K562 (cell line): Measurements from ENCODE around the gene CHN1. TPM values are rescaled to one million over a fixed set of nuclear protein-coding genes. Genes with fewer than 3 reads are reported as not detected.

Source experiments
- ATAC-seq: fragments of 200-7000 bp; cut with Tn5 transposase; 3 replicates; pipeline ENCODE4 v1.9.1; 2020; ENCODE audit warnings: moderate library complexity
- BruUV-seq: library from RNA; stranded (reverse); fragments of 400-500 nt; replicated peaks from 2 replicates; lab custom pipeline; 2021; lab: Mats Ljungman, UMichigan
- CTCF ChIA-PET: fragments of 300-600 bp; formaldehyde crosslinking; extraction: SDS; loops from one replicate; lab custom pipeline; 2021; ENCODE audit warnings: low intra/inter-chr PET ratio; lab: Yijun Ruan, JAX
- POLR2A ChIA-PET: fragments of 300-600, 350-650 bp; sonication (Branson Sonifier 250); formaldehyde crosslinking; extraction: SDS; loops from one replicate; lab custom pipeline; 2021; ENCODE audit warnings: antibody characterized with exemption, inconsistent platforms; lab: Yijun Ruan, JAX
- DNase-seq, 4 experiments: peaks; one replicate each; pipeline versions ENCODE4 v3.0.0 to v3.0.0-alpha.2; 2011 to 2018; ENCODE audit warnings: low spot score in 3 of 4, mixed read lengths in 3 of 4; ENCODE audit errors: extremely low read depth in 1 of 4
- FAIRE-seq: peaks from 2 replicates; lab custom pipeline; 2011; peaks lifted over from hg19 to GRCh38; lab: Jason Lieb, UNC
- H2AFZ ChIP-seq: 2 replicates; pipeline ENCODE4 v1.6.0; 2011; ENCODE audit warnings: low read depth, low read length, control low read depth, inconsistent platforms
- H3K27ac ChIP-seq: fragments of 200-600 bp; 3 replicates; pipeline ENCODE4 v1.8.0; 2011; ENCODE audit warnings: low read depth, mild to moderate bottlenecking, control low read depth, inconsistent platforms, low read length, moderate library complexity, mixed read lengths; ENCODE audit errors: extremely low read depth
- H3K27me3 ChIP-seq, 2 experiments: fragments of 300-600 bp in 1 of 2; 2 replicates in 1 of 2; 3 replicates in 1 of 2; pipeline versions ENCODE4 v1.6.0 to v1.8.0; 2011; ENCODE audit warnings: inconsistent platforms in 2 of 2, low read length in 2 of 2, mild to moderate bottlenecking in 1 of 2, mixed read lengths in 1 of 2, moderate library complexity in 1 of 2; ENCODE audit not compliant: control insufficient read depth in 2 of 2, insufficient read depth in 2 of 2
- H3K36me3 ChIP-seq: fragments of 300-600 bp; 3 replicates; pipeline ENCODE4 v1.8.0; 2011; ENCODE audit warnings: mild to moderate bottlenecking, low read length, inconsistent platforms; ENCODE audit not compliant: control insufficient read depth, insufficient read depth
- H3K4me1 ChIP-seq, 2 experiments: fragments of 200-600 bp in 1 of 2; replicated peaks in 1 of 2; 2 replicates in 1 of 2; 3 replicates in 1 of 2; pipeline versions ENCODE4 v1.5.1 to v1.8.0; 2011; ENCODE audit warnings: inconsistent platforms in 2 of 2, low read length in 2 of 2, mild to moderate bottlenecking in 1 of 2, mixed read lengths in 1 of 2, moderate library complexity in 1 of 2; ENCODE audit not compliant: control insufficient read depth in 2 of 2, insufficient read depth in 2 of 2
- H3K4me2 ChIP-seq: 2 replicates; pipeline ENCODE4 v1.6.1; 2011; ENCODE audit warnings: low read length, control low read depth, inconsistent platforms, mixed read lengths; ENCODE audit not compliant: insufficient read depth
- H3K4me3 ChIP-seq: fragments of 200-600 bp; sonication (generic), shearing (Covaris generic); 2 replicates; pipeline ENCODE4 v1.5.1; 2016; ENCODE audit warnings: control low read depth, inconsistent platforms
- H3K79me2 ChIP-seq: fragments of 200-600 bp; 3 replicates; pipeline ENCODE4 v1.8.0; 2011; ENCODE audit warnings: low read length, inconsistent platforms; ENCODE audit not compliant: control insufficient read depth, insufficient read depth
- H3K9ac ChIP-seq, 2 experiments: 2 replicates each; pipeline versions ENCODE4 v1.6.0 to v1.6.1; 2011; ENCODE audit warnings: low read depth in 2 of 2, low read length in 2 of 2, control low read depth in 1 of 2, inconsistent platforms in 1 of 2, mild to moderate bottlenecking in 1 of 2, mixed read lengths in 1 of 2; ENCODE audit not compliant: insufficient read depth in 1 of 2
- H3K9me1 ChIP-seq: one replicate; pipeline ENCODE4 v1.6.0; 2011; ENCODE audit warnings: inconsistent platforms, mild to moderate bottlenecking, low read length, moderate library complexity; ENCODE audit not compliant: control insufficient read depth, insufficient read depth
- H3K9me3 ChIP-seq: replicated peaks from 2 replicates; pipeline ENCODE4 v1.5.1; 2011; ENCODE audit warnings: low read depth, low read length, inconsistent platforms; ENCODE audit not compliant: control insufficient read depth, insufficient read depth
- H4K20me1 ChIP-seq: replicated peaks from 2 replicates; pipeline ENCODE4 v1.6.1; 2011; ENCODE audit warnings: low read length, inconsistent platforms, mixed read lengths; ENCODE audit not compliant: control insufficient read depth, insufficient read depth
- CREB1 ChIP-seq, 2 experiments: sonication (generic) in 1 of 2; formaldehyde crosslinking in 1 of 2; IDR thresholded peaks; 2 replicates each; pipeline versions ENCODE4 v1.6.1 to v1.8.0; 2012 to 2022; ENCODE audit warnings: inconsistent platforms in 1 of 2, mild to moderate bottlenecking in 1 of 2, missing genetic modification reagents in 1 of 2, moderate library complexity in 1 of 2
- CREBBP ChIP-seq: IDR thresholded peaks from one replicate; pipeline ENCODE4 v1.6.1; 2012; ENCODE audit warnings: low read depth, mild to moderate bottlenecking, control low read depth, inconsistent platforms, low read length
- GATAD2B ChIP-seq: fragments of 450-650 bp; IDR thresholded peaks from 2 replicates; pipeline ENCODE4 v1.6.1; 2017; ENCODE audit warnings: mild to moderate bottlenecking, borderline replicate concordance
- ILK ChIP-seq: fragments of 450-650 bp; IDR thresholded peaks from 2 replicates; pipeline ENCODE4 v1.6.1; 2016; ENCODE audit warnings: missing genetic modification characterization, low read depth, mild to moderate bottlenecking, missing compliant biosample characterization, moderate library complexity, borderline replicate concordance
- KAT7 ChIP-seq: sonication (generic); formaldehyde crosslinking; IDR thresholded peaks from 2 replicates; pipeline ENCODE4 v1.8.0; 2022; ENCODE audit warnings: missing genetic modification reagents, mild to moderate bottlenecking, borderline replicate concordance
- KAT8 ChIP-seq: fragments of 450-650 bp; IDR thresholded peaks from 2 replicates; pipeline ENCODE4 v1.6.1; 2016; ENCODE audit warnings: low read depth, mild to moderate bottlenecking
- LARP7 ChIP-seq: fragments of 450-650 bp; IDR thresholded peaks from 2 replicates; pipeline ENCODE4 v1.6.1; 2016
- NEUROD1 ChIP-seq: fragments of 150-350 bp; IDR thresholded peaks from 2 replicates; pipeline ENCODE4 v1.6.1; 2014; ENCODE audit warnings: borderline replicate concordance, low read length, low read depth; ENCODE audit not compliant: partially characterized antibody
- NFXL1 ChIP-seq: fragments of 450-650 bp; formaldehyde crosslinking; IDR thresholded peaks from 2 replicates; pipeline ENCODE4 v1.4.0; 2021; ENCODE audit warnings: mild to moderate bottlenecking
- NR2C1 ChIP-seq, 2 experiments: fragments of 450-650 bp; IDR thresholded peaks; 2 replicates each; pipeline ENCODE4 v1.6.1; 2017; ENCODE audit warnings: mild to moderate bottlenecking in 2 of 2, antibody characterized with exemption in 1 of 2, inconsistent platforms in 1 of 2, missing compliant biosample characterization in 1 of 2, missing genetic modification characterization in 1 of 2
- NR2F6 ChIP-seq: fragments of 450-650 bp; formaldehyde crosslinking; IDR thresholded peaks from 2 replicates; pipeline ENCODE4 v1.4.0; 2020; ENCODE audit warnings: mild to moderate bottlenecking
- SMAD1 ChIP-seq: fragments of 150-350 bp; IDR thresholded peaks from 2 replicates; pipeline ENCODE4 v1.6.1; 2014; ENCODE audit warnings: low read length, low read depth; ENCODE audit not compliant: partially characterized antibody
- SP2 ChIP-seq: IDR thresholded peaks from 2 replicates; pipeline ENCODE4 v1.6.1; 2011; ENCODE audit warnings: mild to moderate bottlenecking, low read depth, low read length, moderate library complexity; ENCODE audit not compliant: poor library complexity, severe bottlenecking; ENCODE audit errors: extremely low read depth
- STAT5B ChIP-seq: fragments of 250-450 bp; sonication (Bioruptor Pico); IDR thresholded peaks from 2 replicates; pipeline ENCODE4 v1.8.0; 2021; ENCODE audit warnings: mild to moderate bottlenecking, inconsistent platforms
- THRAP3 ChIP-seq: fragments of 450-650 bp; IDR thresholded peaks from 2 replicates; pipeline ENCODE4 v1.6.1; 2016; ENCODE audit warnings: mild to moderate bottlenecking, inconsistent platforms, borderline replicate concordance
- ZNF316 ChIP-seq: fragments of 450-650 bp; IDR thresholded peaks from 2 replicates; pipeline ENCODE4 v1.6.1; 2016
- ZNF354B ChIP-seq: fragments of 250-450 bp; sonication (Bioruptor Pico); IDR thresholded peaks from 2 replicates; pipeline ENCODE4 v1.4.0; 2020
- ZNF668 ChIP-seq: fragments of 250-450 bp; sonication (Bioruptor Pico); IDR thresholded peaks from 2 replicates; pipeline ENCODE4 v1.8.0; 2022; ENCODE audit warnings: mild to moderate bottlenecking, inconsistent platforms
- WGBS: fragments of 100-300 bp; shearing (Covaris generic); methylation state at CpG from one replicate; pipeline ENCODE4 v1.1.6; 2016; ENCODE audit warnings: low coverage, mixed read lengths; ENCODE audit not compliant: insufficient coverage; ENCODE audit errors: missing lambda C conversion rate; 5-methylcytosine and 5-hydroxymethylcytosine counted together
- in situ Hi-C: fragments of 300-500 bp; cut with MboI; formaldehyde crosslinking; loops from 4 replicates; pipeline ENCODE4 v1.15.0; 2018; ENCODE audit warnings: inconsistent platforms, mixed read lengths
- intact Hi-C: fragments of 100-400 bp; cut with micrococcal nuclease; formaldehyde crosslinking; loops from 2 replicates; pipeline ENCODE4 v1.14.2; 2022
- polyA plus RNA-seq, 8 experiments: library from polyadenylated mRNA; depleted of rRNA in 4 of 8; stranded (reverse) in 5 of 8; unstranded in 3 of 8; fragments of >200 nt; fragmentation: Nextera tagmentation in 2 of 8; fragmentation: Illumina TruSeq in 1 of 8; extraction: Ambion mirVana in 2 of 8; extraction: Trizol in 1 of 8; gene quantifications; 2 replicates each; pipeline versions ENCODE4 v1.2.1 to v1.2.3, GENCODE V29; 2011 to 2014; ENCODE audit warnings: inconsistent platforms in 1 of 8, missing spikeins in 1 of 8
- total RNA-seq, 7 experiments: library from RNA; depleted of rRNA in 6 of 7; stranded (reverse); fragments of >200 nt in 6 of 7; fragmentation: Illumina TruSeq in 2 of 7; extraction: Trizol in 2 of 7; gene quantifications; 2 replicates each; pipeline versions ENCODE4 v1.2.1 to v1.2.3, GENCODE V29; 2011 to 2021; ENCODE audit warnings: low replicate concordance in 1 of 7
- TF ChIP-seq, protein P1 (sequence below), 3 experiments: IDR thresholded peaks in 2 of 3; conservative IDR thresholded peaks in 1 of 3; 2 replicates each; pipeline ENCODE4 v1.5.1; 2011 to 2012; ENCODE audit warnings: low read length in 3 of 3, mild to moderate bottlenecking in 3 of 3, control low read depth in 2 of 3, improper control_type of control experiment in 1 of 3, inconsistent platforms in 1 of 3, low read depth in 1 of 3, mixed read lengths in 1 of 3, moderate library complexity in 1 of 3; ENCODE audit not compliant: insufficient read depth in 2 of 3

Gene CHN1
- total and polyA plus RNA-seq, 9 of the 15 experiments (the other 6 are each of a cell fraction or from before 2014, with no cell fraction given) = 0.17 to 2.0 (median 0.87) TPM

DNA sequence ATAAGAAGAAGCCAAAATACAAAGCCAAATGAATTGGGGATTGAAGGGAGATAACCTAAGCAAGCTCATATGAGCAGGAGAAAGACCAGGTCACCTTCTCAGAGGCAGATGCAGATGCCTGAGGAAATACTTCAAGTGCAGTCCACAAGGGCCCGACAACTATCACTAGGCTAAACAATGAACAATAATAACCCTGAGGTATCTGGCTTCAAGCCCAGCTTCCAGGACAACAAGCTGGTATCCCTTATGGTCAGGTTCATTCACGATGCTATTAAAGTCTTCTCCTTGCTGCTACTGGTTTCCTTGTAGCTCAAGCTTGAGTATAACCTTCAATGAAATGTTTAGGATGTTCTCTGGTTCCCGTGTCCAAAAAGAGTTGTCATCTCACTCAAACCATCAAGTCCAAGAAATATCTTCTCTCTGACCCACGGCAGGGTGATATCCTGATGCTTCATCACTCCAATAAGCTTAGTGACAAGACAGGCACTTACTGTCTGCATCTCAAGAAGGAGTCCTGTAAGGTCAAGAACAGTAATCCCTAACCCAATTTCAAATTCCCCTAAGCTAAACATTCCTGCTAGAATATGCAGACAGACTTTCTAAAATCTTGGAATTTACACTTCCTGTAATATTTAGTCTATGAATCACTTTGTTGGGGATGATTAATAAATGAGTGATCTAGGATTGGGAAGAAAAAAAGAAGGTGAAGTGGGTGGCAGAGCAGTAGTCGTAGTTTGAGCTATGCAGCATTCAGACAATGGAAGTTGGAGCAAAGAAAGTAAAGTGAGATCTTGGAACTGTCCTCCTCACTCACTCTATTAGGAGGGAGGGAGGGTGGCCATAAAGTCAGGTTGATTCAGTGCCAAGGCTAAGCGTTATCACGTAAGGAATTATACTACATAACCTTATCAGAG, 33.1 kb downstream of the CHN1 start (continued):
- TF ChIP-seq NFXL1 = no peak
- TF ChIP-seq NR2F6 = no peak

DNA sequence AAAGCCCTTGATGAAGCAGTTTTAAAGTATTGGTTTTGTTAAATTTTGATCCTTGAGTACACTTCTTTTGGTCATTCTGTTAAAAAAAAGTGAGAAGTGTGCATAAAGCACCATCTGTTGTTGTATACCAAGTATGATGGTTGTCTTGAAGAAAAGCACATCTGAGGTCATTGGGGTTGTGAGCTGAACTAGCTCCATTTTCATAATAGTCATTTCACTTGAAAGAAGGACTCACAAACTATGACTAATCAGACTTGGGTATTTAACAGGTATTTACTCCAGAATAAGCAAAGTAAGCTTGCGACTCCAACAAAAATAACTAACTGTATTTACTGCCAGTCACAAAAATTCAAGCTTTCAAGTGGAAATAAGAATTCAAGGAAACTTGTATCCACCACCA, 35.1 kb downstream of the CHN1 start:
- no peak overlapping the region for H3K27ac ChIP-seq
- DNase-seq = no peak
- TF ChIP-seq SP2 = no peak
- no peak for TF ChIP-seq GATAD2B
- no peak for TF ChIP-seq NR2C1 (IDR thresholded peaks at IDR 0.05)
- no peak for TF ChIP-seq NR2C1 (tag; IDR thresholded peaks at IDR 0.05)
- TF ChIP-seq KAT7 (CRISPR knock-in tag) = no peak
- TF ChIP-seq LARP7 = no peak
- no peak for TF ChIP-seq THRAP3
- TF ChIP-seq NEUROD1 = no peak
- TF ChIP-seq, protein P1, sequence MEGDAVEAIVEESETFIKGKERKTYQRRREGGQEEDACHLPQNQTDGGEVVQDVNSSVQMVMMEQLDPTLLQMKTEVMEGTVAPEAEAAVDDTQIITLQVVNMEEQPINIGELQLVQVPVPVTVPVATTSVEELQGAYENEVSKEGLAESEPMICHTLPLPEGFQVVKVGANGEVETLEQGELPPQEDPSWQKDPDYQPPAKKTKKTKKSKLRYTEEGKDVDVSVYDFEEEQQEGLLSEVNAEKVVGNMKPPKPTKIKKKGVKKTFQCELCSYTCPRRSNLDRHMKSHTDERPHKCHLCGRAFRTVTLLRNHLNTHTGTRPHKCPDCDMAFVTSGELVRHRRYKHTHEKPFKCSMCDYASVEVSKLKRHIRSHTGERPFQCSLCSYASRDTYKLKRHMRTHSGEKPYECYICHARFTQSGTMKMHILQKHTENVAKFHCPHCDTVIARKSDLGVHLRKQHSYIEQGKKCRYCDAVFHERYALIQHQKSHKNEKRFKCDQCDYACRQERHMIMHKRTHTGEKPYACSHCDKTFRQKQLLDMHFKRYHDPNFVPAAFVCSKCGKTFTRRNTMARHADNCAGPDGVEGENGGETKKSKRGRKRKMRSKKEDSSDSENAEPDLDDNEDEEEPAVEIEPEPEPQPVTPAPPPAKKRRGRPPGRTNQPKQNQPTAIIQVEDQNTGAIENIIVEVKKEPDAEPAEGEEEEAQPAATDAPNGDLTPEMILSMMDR (IDR thresholded peaks at IDR 0.05 in 2 of 3, conservative IDR thresholded peaks at IDR 0.05 in 1 of 3; ENCODE audit: insufficient read depth in 2 of 3, low read depth in 1 of 3, low read length in 3 of 3) = no peak
- no peak for TF ChIP-seq STAT5B (CRISPR knock-in tag)
- TF ChIP-seq ZNF668 (CRISPR knock-in tag) = no peak
- no peak for TF ChIP-seq SMAD1
- no peak for TF ChIP-seq ILK (tag)
- no peak for TF ChIP-seq ZNF354B (CRISPR knock-in tag)
- no peak for TF ChIP-seq CREB1 (IDR thresholded peaks at IDR 0.05)
- TF ChIP-seq CREB1 (CRISPR knock-in tag; IDR thresholded peaks at IDR 0.05) = no peak
- no peak for TF ChIP-seq CREBBP
- no peak for TF ChIP-seq ZNF316
- no peak for TF ChIP-seq KAT8
- no peak for ATAC-seq
- no peak overlapping the region for H3K4me2 ChIP-seq
- intact Hi-C loops = no loop called here
- H3K79me2 ChIP-seq = no peaks in the 10 kb centered on the region
- no peak overlapping the region for H3K9ac ChIP-seq
- WGBS = 0% methylated on average over 1 of the region's 1 CpG
- H3K4me1 ChIP-seq = no peaks in the 10 kb centered on the region
- H3K9me1 ChIP-seq = no peaks in the 10 kb centered on the region
- POLR2A ChIA-PET = interaction anchor here (0.5 to 0.6 kb wide), 2 partner anchors 44 to 258 kb away, joined by 3 read pairs; no protein-coding TSS in a partner anchor
- no peak overlapping the region for H3K4me3 ChIP-seq
- no peak overlapping the region for H2AFZ ChIP-seq
- peaks cover 0 to 13% of the 10 kb centered on the region in 2 experiments; a peak in 3 of 5 replicates for H3K27me3 ChIP-seq
- CTCF ChIA-PET = no interaction called here
- no peak for FAIRE-seq
- H3K36me3 ChIP-seq = no peaks in the 10 kb centered on the region
- no TSS peak for BruUV-seq
- H4K20me1 ChIP-seq = no peaks in the 10 kb centered on the region
- in situ Hi-C loops = no loop called here
- no peaks in the 10 kb centered on the region for H3K9me3 ChIP-seq
